H9 (cell line): Measurements from ENCODE around the gene TMEM151B. TPM values are rescaled to one million over a fixed set of nuclear protein-coding genes. Genes with fewer than 3 reads are reported as not detected.

Source experiments
- DNase-seq: peaks from one replicate; pipeline ENCODE4 v3.0.0-alpha.2; 2017
- H2AFZ ChIP-seq: one replicate; pipeline ENCODE4 v1.6.1; 2013; ENCODE audit warnings: mild to moderate bottlenecking, low read length, control low read depth, moderate library complexity
- H2AK5ac ChIP-seq: 2 replicates; pipeline ENCODE4 v1.6.1; 2013; ENCODE audit warnings: low read length, control low read depth, mixed read lengths; ENCODE audit not compliant: insufficient read length
- H2BK120ac ChIP-seq: one replicate; pipeline ENCODE4 v1.6.1; 2013; ENCODE audit warnings: low read depth, mild to moderate bottlenecking, low read length, control low read depth, inconsistent platforms; ENCODE audit not compliant: poor library complexity, severe bottlenecking
- H2BK12ac ChIP-seq: 2 replicates; pipeline ENCODE4 v1.6.1; 2013; ENCODE audit warnings: low read length, control low read depth, mixed read lengths, low read depth; ENCODE audit not compliant: insufficient read length
- H2BK15ac ChIP-seq: 2 replicates; pipeline ENCODE4 v1.6.1; 2013; ENCODE audit warnings: low read depth, low read length, control low read depth
- H2BK20ac ChIP-seq: one replicate; pipeline ENCODE4 v1.6.1; 2013; ENCODE audit warnings: low read depth, mild to moderate bottlenecking, low read length, control low read depth, inconsistent platforms; ENCODE audit not compliant: poor library complexity, severe bottlenecking
- H2BK5ac ChIP-seq: 2 replicates; pipeline ENCODE4 v1.6.1; 2013; ENCODE audit warnings: low read length, control low read depth, mixed read lengths; ENCODE audit not compliant: insufficient read length
- H3K14ac ChIP-seq: 2 replicates; pipeline ENCODE4 v1.6.1; 2013; ENCODE audit warnings: low read length, control low read depth; ENCODE audit not compliant: insufficient read depth
- H3K18ac ChIP-seq: 2 replicates; pipeline ENCODE4 v1.6.1; 2013; ENCODE audit warnings: low read depth, mild to moderate bottlenecking, mixed read lengths, low read length, control low read depth; ENCODE audit not compliant: insufficient read length
- H3K23ac ChIP-seq: 2 replicates; pipeline ENCODE4 v1.6.1; 2013; ENCODE audit warnings: low read length, control low read depth, mixed read lengths, low read depth; ENCODE audit not compliant: insufficient read length
- H3K23me2 ChIP-seq: 2 replicates; pipeline ENCODE4 v1.6.1; 2013; ENCODE audit warnings: low read depth, mild to moderate bottlenecking, mixed read lengths, low read length, control low read depth; ENCODE audit not compliant: insufficient read length, poor library complexity, severe bottlenecking
- H3K27ac ChIP-seq: 2 replicates; pipeline ENCODE4 v1.5.1; 2013; ENCODE audit warnings: low read length, control low read depth, mixed read lengths, low read depth; ENCODE audit not compliant: insufficient read length
- H3K27me3 ChIP-seq: 2 replicates; pipeline ENCODE4 v1.6.1; 2013; ENCODE audit warnings: low read length, control low read depth, inconsistent platforms; ENCODE audit not compliant: insufficient read depth
- H3K4ac ChIP-seq: 2 replicates; pipeline ENCODE4 v1.6.1; 2013; ENCODE audit warnings: low read depth, mild to moderate bottlenecking, control low read depth, inconsistent platforms, low read length, moderate library complexity
- H3K4me1 ChIP-seq: 2 replicates; pipeline ENCODE4 v1.6.1; 2013; ENCODE audit warnings: low read length, control low read depth, inconsistent platforms; ENCODE audit not compliant: insufficient read depth
- H3K4me2 ChIP-seq: 2 replicates; pipeline ENCODE4 v1.6.1; 2013; ENCODE audit warnings: low read length, control low read depth, mixed read lengths; ENCODE audit not compliant: insufficient read length, insufficient read depth
- H3K56ac ChIP-seq: 2 replicates; pipeline ENCODE4 v1.6.1; 2013; ENCODE audit warnings: low read depth, mild to moderate bottlenecking, mixed read lengths, low read length, control low read depth; ENCODE audit not compliant: insufficient read length
- H3K79me1 ChIP-seq: 2 replicates; pipeline ENCODE4 v1.6.1; 2013; ENCODE audit warnings: low read depth, mild to moderate bottlenecking, moderate library complexity, low read length, control low read depth, inconsistent platforms; ENCODE audit not compliant: insufficient read depth, poor library complexity, severe bottlenecking
- H3K79me2 ChIP-seq: 2 replicates; pipeline ENCODE4 v1.6.1; 2013; ENCODE audit warnings: low read length, control low read depth, inconsistent platforms; ENCODE audit not compliant: insufficient read depth
- H3K9ac ChIP-seq: 2 replicates; pipeline ENCODE4 v1.6.1; 2013; ENCODE audit warnings: low read length, control low read depth, mixed read lengths; ENCODE audit not compliant: insufficient read length; ENCODE audit errors: extremely low read depth
- H3K9me3 ChIP-seq: one replicate; pipeline ENCODE4 v1.6.1; 2013; ENCODE audit warnings: low read depth, low read length, inconsistent platforms; ENCODE audit not compliant: control insufficient read depth
- H3T11ph ChIP-seq: one replicate; pipeline ENCODE4 v1.6.1; 2013; ENCODE audit warnings: mild to moderate bottlenecking, low read length, control low read depth, inconsistent platforms
- H4K20me1 ChIP-seq: one replicate; pipeline ENCODE4 v1.6.1; 2013; ENCODE audit not compliant: control insufficient read depth, insufficient read length, insufficient read depth
- H4K5ac ChIP-seq: 2 replicates; pipeline ENCODE4 v1.6.1; 2013; ENCODE audit warnings: low read depth, mild to moderate bottlenecking, mixed read lengths, low read length, control low read depth; ENCODE audit not compliant: insufficient read length
- H4K8ac ChIP-seq: replicated peaks from 2 replicates; pipeline ENCODE4 v1.6.1; 2013; ENCODE audit warnings: low read length, control low read depth, mixed read lengths, low read depth; ENCODE audit not compliant: insufficient read length
- H4K91ac ChIP-seq: 2 replicates; pipeline ENCODE4 v1.6.1; 2013; ENCODE audit warnings: low read depth, mild to moderate bottlenecking, moderate library complexity, mixed read lengths, low read length, control low read depth; ENCODE audit not compliant: insufficient read length
- H3K27ac Mint-ChIP-seq, 3 experiments: 2 replicates in 2 of 3; 3 replicates in 1 of 3; pipeline ENCODE4 v1.8.0; 2020 to 2021; ENCODE audit warnings: mixed read lengths in 3 of 3, mild to moderate bottlenecking in 1 of 3, moderate library complexity in 1 of 3
- H3K27me3 Mint-ChIP-seq: 2 replicates; pipeline ENCODE4 v1.8.0; 2021; ENCODE audit warnings: low read depth, mild to moderate bottlenecking, moderate library complexity, mixed read lengths
- H3K36me3 Mint-ChIP-seq, 3 experiments: 2 replicates in 2 of 3; 3 replicates in 1 of 3; pipeline ENCODE4 v1.8.0; 2020 to 2021; ENCODE audit warnings: low read depth in 3 of 3, mixed read lengths in 3 of 3; ENCODE audit not compliant: insufficient read depth in 1 of 3
- H3K4me1 Mint-ChIP-seq, 2 experiments: 2 replicates each; pipeline ENCODE4 v1.8.0; 2020; ENCODE audit warnings: mixed read lengths in 2 of 2
- H3K4me3 Mint-ChIP-seq, 2 experiments: 2 replicates in 1 of 2; 3 replicates in 1 of 2; pipeline ENCODE4 v1.8.0; 2020 to 2021; ENCODE audit warnings: mild to moderate bottlenecking in 2 of 2, mixed read lengths in 2 of 2, moderate library complexity in 1 of 2
- H3K9me3 Mint-ChIP-seq, 2 experiments: 2 replicates in 1 of 2; 3 replicates in 1 of 2; pipeline ENCODE4 v1.8.0; 2020; ENCODE audit warnings: mild to moderate bottlenecking in 2 of 2, mixed read lengths in 2 of 2, moderate library complexity in 1 of 2
- CTCF ChIP-seq: fragments of 200-600 bp; sonication (generic); conservative IDR thresholded peaks from 3 replicates; pipeline ENCODE4 v1.8.0; 2021; ENCODE audit warnings: antibody characterized with exemption, mild to moderate bottlenecking
- WGBS: extraction: QIAGEN DNeasy Blood & Tissue Kit; methylation state at CpG from one replicate; pipeline ENCODE4 v1.1.7; 2013; ENCODE audit warnings: missing lambda C conversion rate, low lambda C conversion rate, mixed read lengths; ENCODE audit not compliant: insufficient read length; ENCODE audit errors: extremely low coverage; 5-methylcytosine and 5-hydroxymethylcytosine counted together
- total RNA-seq: library from RNA; stranded (reverse); gene quantifications from 2 replicates; pipeline ENCODE4 v1.2.1, GENCODE V29; 2021

Gene TMEM151B
- total RNA-seq, 1 experiment from 2014 or later: 2.4 TPM

- Histone ChIP-seq H3K79me2 (peaks cover 27% of the 10 kb centered on the region), H2BK15ac (no peak overlapping the region), H3K23ac (no peak overlapping the region), H3K14ac (no peak overlapping the region), H3K9me3 (no peaks in the 10 kb centered on the region), H2AFZ (no peak overlapping the region), H3K27ac (no peak overlapping the region), H2BK120ac (no peak overlapping the region), H3K27me3 (no peaks in the 10 kb centered on the region), H4K8ac (no peak overlapping the region), H4K5ac (no peak overlapping the region), H2BK20ac (no peak overlapping the region), H4K20me1 (no peaks in the 10 kb centered on the region), H3K9ac (no peak overlapping the region), H3K4me1 (peaks cover 11% of the 10 kb centered on the region; the same call in 1 of the 2 replicates), H2BK12ac (no peak overlapping the region), H3K56ac (no peak overlapping the region), H3K18ac (no peak overlapping the region), H3K4me2 (peak overlapping the region; percentile 76), H2AK5ac (no peak overlapping the region), H3K4ac (no peak overlapping the region), H4K91ac (no peak overlapping the region), H3K79me1 (no peaks in the 10 kb centered on the region), H2BK5ac (no peak overlapping the region), H3T11ph (no peak overlapping the region), H3K23me2 (peaks cover 10% of the 10 kb centered on the region)
- Mint-ChIP-seq H3K4me3 (peak overlapping the region; percentile 21 to 99; a peak in 4 of 5 replicates), H3K27ac (peak overlapping the region in 2 of 3 experiments; percentile 50 to 87; a peak in 4 of 7 replicates), H3K27me3 (peaks cover 4% of the 10 kb centered on the region), H3K36me3 (peaks cover 68 to 82% (median 82%) of the 10 kb centered on the region in 3 experiments), H3K9me3 (peaks cover 3 to 4% of the 10 kb centered on the region in 2 experiments; a peak in 3 of 5 replicates), H3K4me1 (peaks cover 45 to 48% of the 10 kb centered on the region in 2 experiments)
- no peak for DNase-seq
- WGBS: 92% methylated on average over 1 of the region's 6 CpGs
- no peak for TF ChIP-seq CTCF
Observed at GRCh38 chr6:44250067-44250717, 20.1 kb upstream of the TMEM151B start.
